ENCODE results near the gene B3GNT3.

- TF ChIP-seq CTCF (IDR thresholded peaks at IDR 0.05 in 2 of 3, conservative IDR thresholded peaks at IDR 0.05 in 1 of 3; ENCODE audit: borderline replicate concordance in 1 of 3, insufficient read depth in 1 of 3, low read depth in 2 of 3, low read length in 2 of 3), result no peak
- no peak for TF ChIP-seq SIN3A (IDR thresholded peaks at IDR 0.05; ENCODE audit: low read depth)
- no peak for TF ChIP-seq EZH2phosphoT487 (IDR thresholded peaks at IDR 0.05; ENCODE audit: borderline replicate concordance)
- no peak for TF ChIP-seq ZFX (IDR thresholded peaks at IDR 0.05)
- no peak for TF ChIP-seq EZH2 (IDR thresholded peaks at IDR 0.05)
- no peak for TF ChIP-seq REST (IDR thresholded peaks at IDR 0.05; ENCODE audit: low read depth)
- no peak for TF ChIP-seq MAX (IDR thresholded peaks at IDR 0.05)
- TF ChIP-seq POLR2A (IDR thresholded peaks at IDR 0.05; ENCODE audit: borderline replicate concordance, extremely low read depth, insufficient read depth, insufficient read length), result no peak
These were observed 36.4 kb upstream of the B3GNT3 start for GRCh38 chr19:17758515-17758914.

All from HCT116 (cell line).